Measurements from ENCODE around the gene FEZ2. TPM values are rescaled to one million over a fixed set of nuclear protein-coding genes. Genes with fewer than 3 reads are reported as not detected.

The FEZ2 gene
- total and polyA plus RNA-seq, 2 donors (not counting 3 experiments of a cell fraction or from before 2014, with no cell fraction given): 41.2 to 72.4 TPM

GRCh38 chr2:36560726-36561125, 37.2 kb downstream of the FEZ2 start:
- intact Hi-C loops (cut with micrococcal nuclease): loop anchor here (1.0 to 10.0 kb wide), 9 partner anchors 9 to 224 kb away; no protein-coding TSS in a partner anchor
- BruUV-seq (replicated peaks): no TSS peak
- Histone ChIP-seq H3K4me1 (ENCODE audit: control insufficient read depth, extremely low read depth, insufficient read depth, low read length) (peaks cover 96% of the 10 kb centered on the region), H4K20me1 (replicated peaks; ENCODE audit: control insufficient read depth, extremely low read depth, insufficient read depth, low read length) (no peaks in the 10 kb centered on the region), H3K9me1 (replicated peaks; ENCODE audit: control insufficient read depth, extremely low read depth, insufficient read depth, low read length) (no peaks in the 10 kb centered on the region), H3K4me3 (replicated peaks in 1 of 3; ENCODE audit: insufficient read depth in 1 of 3, low read depth in 1 of 3, low read length in 3 of 3) (peak overlapping the region in 2 of 3 experiments; percentile 40 to 63), H2AFZ (ENCODE audit: low read depth, low read length) (no peak overlapping the region), H3K4me2 (ENCODE audit: insufficient read depth, low read length) (peak overlapping the region; percentile 90), H3K27me3 (ENCODE audit: control insufficient read depth in 2 of 2, insufficient read depth in 2 of 2, low read length in 2 of 2) (no peaks in the 10 kb centered on the region), H3K27ac (ENCODE audit: insufficient read depth, low read depth, low read length) (peak overlapping the region; percentile 98), H3K36me3 (ENCODE audit: control insufficient read depth in 2 of 2, extremely low read depth in 1 of 2, insufficient read depth in 2 of 2, low read length in 2 of 2) (no peaks in the 10 kb centered on the region), H3K9ac (replicated peaks; ENCODE audit: extremely low read depth, insufficient read depth, low read length) (peak overlapping the region; percentile 91), H3K79me2 (ENCODE audit: control insufficient read depth, insufficient read depth, low read length) (peaks cover 70% of the 10 kb centered on the region), H3K9me3 (replicated peaks; ENCODE audit: control insufficient read depth, insufficient read depth, low read length) (no peaks in the 10 kb centered on the region)
- FAIRE-seq (no peak), DNase-seq (ENCODE audit: low read depth, low spot score) (peak; percentile 47)
- ChIA-PET POLR2A (interaction anchor here (0.8 to 2.6 kb wide), 2 partner anchors 8 to 11 kb away, joined by 5 to 7 read pairs; no protein-coding TSS in a partner anchor), CTCF (interaction anchor here (1.3 to 4.5 kb wide), 6 partner anchors 9 to 203 kb away, joined by 3 to 29 read pairs (median 6); no protein-coding TSS in a partner anchor)
- dilution Hi-C loops (cut with MboI; ENCODE audit: extremely low pct_ligation_motif_present, low sequenced_read_pairs): no loop called here
- no peak for TF ChIP-seq MAX (IDR thresholded peaks at IDR 0.05; ENCODE audit: insufficient read depth, insufficient read length)
- TF ChIP-seq POLR2AphosphoS5 (IDR thresholded peaks at IDR 0.05; ENCODE audit: insufficient read depth, low read depth, low read length): peak; percentile 49

GRCh38 chr2:36559221-36559942, 38.6 kb downstream of the FEZ2 start:
- intact Hi-C loops (cut with micrococcal nuclease) (no loop called here), dilution Hi-C loops (cut with MboI; ENCODE audit: extremely low pct_ligation_motif_present, low sequenced_read_pairs) (no loop called here)
- Histone ChIP-seq H2AFZ (ENCODE audit: low read depth, low read length) (no peak overlapping the region), H3K9ac (replicated peaks; ENCODE audit: extremely low read depth, insufficient read depth, low read length) (peak overlapping the region; percentile 91), H3K79me2 (ENCODE audit: control insufficient read depth, insufficient read depth, low read length) (peaks cover 68% of the 10 kb centered on the region), H3K27ac (ENCODE audit: insufficient read depth, low read depth, low read length) (peak overlapping the region; percentile 98), H4K20me1 (replicated peaks; ENCODE audit: control insufficient read depth, extremely low read depth, insufficient read depth, low read length) (no peaks in the 10 kb centered on the region), H3K4me3 (replicated peaks in 1 of 3; ENCODE audit: insufficient read depth in 1 of 3, low read depth in 1 of 3, low read length in 3 of 3) (peak overlapping the region in 2 of 3 experiments; percentile 40 to 63), H3K9me3 (replicated peaks; ENCODE audit: control insufficient read depth, insufficient read depth, low read length) (no peaks in the 10 kb centered on the region), H3K9me1 (replicated peaks; ENCODE audit: control insufficient read depth, extremely low read depth, insufficient read depth, low read length) (no peaks in the 10 kb centered on the region), H3K4me1 (ENCODE audit: control insufficient read depth, extremely low read depth, insufficient read depth, low read length) (peaks cover 83% of the 10 kb centered on the region), H3K27me3 (ENCODE audit: control insufficient read depth in 2 of 2, insufficient read depth in 2 of 2, low read length in 2 of 2) (no peaks in the 10 kb centered on the region), H3K4me2 (ENCODE audit: insufficient read depth, low read length) (peak overlapping the region; percentile 90), H3K36me3 (ENCODE audit: control insufficient read depth in 2 of 2, extremely low read depth in 1 of 2, insufficient read depth in 2 of 2, low read length in 2 of 2) (no peaks in the 10 kb centered on the region)
- BruUV-seq (replicated peaks): no TSS peak
- POLR2A ChIA-PET: interaction anchor here (2.6 kb wide), 1 partner anchor 10 kb away, joined by 7 read pairs; no protein-coding TSS in a partner anchor
- CTCF ChIA-PET: interaction anchor here (1.1 to 2.5 kb wide), 8 partner anchors 8 to 207 kb away, joined by 3 to 11 read pairs (median 4); no protein-coding TSS in a partner anchor
- TF ChIP-seq EZH2 (IDR thresholded peaks at IDR 0.05; ENCODE audit: borderline replicate concordance, low read depth, low read length, severe bottlenecking): no peak
- peak; percentile 44 for TF ChIP-seq POLR2A (IDR thresholded peaks at IDR 0.05; ENCODE audit: low read depth, low read length)
- DNase-seq (ENCODE audit: low read depth, low spot score) (peak; percentile 37), FAIRE-seq (no peak)
